Measurements from ENCODE around the gene TWSG1. TPM values are rescaled to one million over a fixed set of nuclear protein-coding genes. Genes with fewer than 3 reads are reported as not detected.

TWSG1 gene
- total RNA-seq, 6 donors from 2014 or later, result 7.3 to 37.0 (median 29.4) TPM

GRCh38 chr18:9337873-9338272 lies 3.3 kb downstream of the TWSG1 start:
- ATAC-seq (ENCODE audit: low FRiP score in 2 of 2) (no peak), DNase-seq (no peak)
- H3K36me3 ChIP-seq, result peaks cover 0 to 17% (median 6%) of the 10 kb centered on the region in 4 donors
- no peak for TF ChIP-seq POLR2A (IDR thresholded peaks at IDR 0.05)
- no peak for TF ChIP-seq CTCF (IDR thresholded peaks at IDR 0.05)
- TF ChIP-seq POLR2AphosphoS5 (IDR thresholded peaks at IDR 0.05), result no peak
- TF ChIP-seq EP300 (IDR thresholded peaks at IDR 0.05), result no peak
- H3K27ac ChIP-seq, result no peak overlapping the region
- no peaks in the 10 kb centered on the region for H3K9me3 ChIP-seq
- WGBS, 2 donors, result 68% methylated on average over 3 of the region's 3 CpGs
- H3K27me3 ChIP-seq, result no peaks in the 10 kb centered on the region
- H3K4me1 ChIP-seq, result peaks cover 9 to 14% (median 10%) of the 10 kb centered on the region in 4 donors
- H3K4me3 ChIP-seq, result no peak overlapping the region

DNA sequence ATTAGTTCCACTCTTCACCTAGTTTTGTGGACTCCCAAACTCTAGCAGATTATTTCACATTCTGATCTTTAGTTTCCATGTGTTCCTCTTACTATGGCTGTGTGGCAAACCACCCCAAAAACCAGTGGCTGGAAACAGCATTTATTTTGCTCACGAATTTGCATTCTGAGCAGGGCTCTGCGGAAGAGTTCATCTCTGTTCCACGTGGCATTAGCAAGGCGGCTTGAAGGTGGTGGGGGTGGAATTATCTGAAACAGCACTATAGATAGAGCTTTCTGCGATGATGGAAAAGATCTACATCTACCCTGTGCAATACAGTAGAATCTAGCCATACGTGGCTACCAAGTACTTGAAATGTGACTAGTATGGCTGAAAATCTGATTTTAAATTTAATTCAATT lies 5.9 kb downstream of the TWSG1 start:
- no peak overlapping the region for H3K4me3 ChIP-seq
- WGBS, 2 donors, result 94 to 97% methylated on average over 6 of the region's 6 CpGs
- no peak for TF ChIP-seq CTCF (IDR thresholded peaks at IDR 0.05)
- no peak for TF ChIP-seq POLR2AphosphoS5 (IDR thresholded peaks at IDR 0.05)
- TF ChIP-seq EP300 (IDR thresholded peaks at IDR 0.05), result no peak
- TF ChIP-seq POLR2A (IDR thresholded peaks at IDR 0.05), result no peak
- DNase-seq (no peak), ATAC-seq (ENCODE audit: low FRiP score in 2 of 2) (no peak)
- H3K9me3 ChIP-seq, result no peaks in the 10 kb centered on the region
- H3K27me3 ChIP-seq, result no peaks in the 10 kb centered on the region
- H3K27ac ChIP-seq, result no peak overlapping the region
- H3K4me1 ChIP-seq, result peaks cover 2 to 9% (median 7%) of the 10 kb centered on the region in 4 donors
- peaks cover 0 to 19% (median 6%) of the 10 kb centered on the region in 4 donors for H3K36me3 ChIP-seq

DNA sequence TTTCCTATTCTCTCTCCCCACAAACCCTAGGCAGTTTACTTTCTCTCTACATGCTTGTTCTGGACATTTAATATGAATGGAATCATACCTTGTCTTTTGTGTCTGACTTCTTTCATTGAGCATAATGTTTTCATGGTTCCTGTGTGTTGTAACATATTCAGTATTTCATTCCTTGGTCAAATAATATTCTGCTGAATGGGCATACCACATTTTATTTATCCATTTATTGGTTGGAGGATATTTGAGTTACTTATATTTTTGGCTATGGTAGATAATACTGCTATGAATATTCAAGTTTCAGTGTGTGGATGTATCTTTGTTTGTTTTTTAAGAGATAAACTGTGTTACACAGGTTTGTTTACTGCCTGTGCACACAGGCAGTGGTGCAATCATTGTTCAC lies 9.0 kb downstream of the TWSG1 start:
- no peaks in the 10 kb centered on the region for H3K9me3 ChIP-seq
- no peak for TF ChIP-seq CTCF (IDR thresholded peaks at IDR 0.05)
- TF ChIP-seq POLR2A (IDR thresholded peaks at IDR 0.05), result no peak
- TF ChIP-seq EP300 (IDR thresholded peaks at IDR 0.05), result no peak
- no peak for TF ChIP-seq POLR2AphosphoS5 (IDR thresholded peaks at IDR 0.05)
- DNase-seq (no peak), ATAC-seq (ENCODE audit: low FRiP score in 2 of 2) (no peak)
- H3K4me1 ChIP-seq, result peaks cover 3 to 10% (median 8%) of the 10 kb centered on the region in 4 donors
- peaks cover 0 to 20% (median 0%) of the 10 kb centered on the region in 4 donors for H3K36me3 ChIP-seq
- no peak overlapping the region for H3K4me3 ChIP-seq
- no peak overlapping the region for H3K27ac ChIP-seq
- H3K27me3 ChIP-seq, result no peaks in the 10 kb centered on the region

DNA sequence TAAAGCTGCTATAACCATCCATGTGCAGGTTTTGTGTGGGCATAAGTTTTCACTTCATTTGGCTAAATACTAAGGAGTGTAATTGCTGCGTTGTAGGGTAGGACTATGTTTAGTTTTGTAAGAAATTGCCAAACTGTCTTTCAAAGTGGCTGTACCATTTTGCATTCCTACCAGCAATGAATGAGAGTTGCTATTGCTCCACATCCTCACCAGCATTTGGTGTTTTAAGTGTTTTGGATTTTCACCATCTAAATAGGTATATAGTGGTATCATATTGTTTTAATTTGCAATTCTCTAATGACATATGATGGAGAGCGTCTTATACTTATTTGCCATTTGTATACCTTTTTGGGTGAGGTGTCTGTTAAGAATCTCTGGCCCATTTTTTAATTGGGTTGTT lies 12.2 kb downstream of the TWSG1 start:
- no peak for ATAC-seq (ENCODE audit: low FRiP score in 2 of 2)
- H3K27ac ChIP-seq, result no peak overlapping the region
- TF ChIP-seq EP300 (IDR thresholded peaks at IDR 0.05) (no peak), POLR2A (IDR thresholded peaks at IDR 0.05) (no peak), CTCF (IDR thresholded peaks at IDR 0.05) (no peak), POLR2AphosphoS5 (IDR thresholded peaks at IDR 0.05) (no peak)
- DNase-seq, result no peak
- H3K27me3 ChIP-seq, result no peaks in the 10 kb centered on the region
- H3K9me3 ChIP-seq, result no peaks in the 10 kb centered on the region
- H3K36me3 ChIP-seq, result peaks cover 0 to 3% (median 0%) of the 10 kb centered on the region in 4 donors
- 94 to 96% methylated on average over 2 of the region's 2 CpGs for WGBS, 2 donors
- no peak overlapping the region for H3K4me3 ChIP-seq
- peaks cover 9 to 16% (median 13%) of the 10 kb centered on the region in 4 donors for H3K4me1 ChIP-seq

DNA sequence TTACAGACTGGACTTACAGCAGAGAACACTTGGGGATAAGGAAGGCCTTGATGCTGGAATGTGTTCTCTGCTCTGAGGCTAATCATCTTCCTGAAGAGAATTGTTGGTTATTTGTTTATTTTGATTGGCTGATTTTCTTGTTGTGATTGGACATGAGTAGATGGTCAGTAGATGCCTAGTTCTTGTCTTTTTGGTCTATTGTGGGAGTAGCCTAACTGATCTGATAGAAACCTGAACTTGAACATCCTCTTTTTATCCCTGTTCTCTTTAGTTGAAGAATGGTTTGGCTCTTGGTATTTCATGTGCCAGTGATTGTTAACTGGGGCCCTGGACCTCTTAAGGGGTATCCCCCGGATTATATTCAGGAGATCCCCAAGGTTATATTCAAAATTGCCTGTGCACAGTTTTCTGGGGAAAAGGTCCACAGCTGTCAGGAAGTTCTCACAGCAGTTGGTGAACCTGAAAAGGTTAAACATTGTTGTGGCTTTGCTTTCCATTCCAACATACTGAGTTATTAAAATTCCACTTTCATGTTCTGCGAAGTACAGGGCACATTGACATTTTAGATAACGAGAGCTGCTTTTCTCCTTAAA lies 13.6 kb downstream of the TWSG1 start:
- H3K36me3 ChIP-seq, result peaks cover 0 to 3% (median 0%) of the 10 kb centered on the region in 4 donors
- WGBS, 2 donors, result 31 to 44% methylated on average over 3 of the region's 3 CpGs
- no peaks in the 10 kb centered on the region for H3K9me3 ChIP-seq
- no peak for ATAC-seq (ENCODE audit: low FRiP score in 2 of 2)
- no peak for DNase-seq
- peak overlapping the region in 1 of 4 donors; percentile 44 for H3K27ac ChIP-seq
- peaks cover 9 to 16% (median 13%) of the 10 kb centered on the region in 4 donors for H3K4me1 ChIP-seq
- TF ChIP-seq POLR2AphosphoS5 (IDR thresholded peaks at IDR 0.05) (no peak), POLR2A (IDR thresholded peaks at IDR 0.05) (no peak), EP300 (IDR thresholded peaks at IDR 0.05) (no peak), CTCF (IDR thresholded peaks at IDR 0.05) (no peak)
- H3K27me3 ChIP-seq, result no peaks in the 10 kb centered on the region
- H3K4me3 ChIP-seq, result no peak overlapping the region
